ENCODE results near the gene PCBD1.

PCBD1 gene

GRCh38 chr10:70903262-70903921, 15.0 kb upstream of the PCBD1 start:
- H3K9ac ChIP-seq (ENCODE audit: low read length), result no peak overlapping the region
- no peak overlapping the region for H3K27ac ChIP-seq (ENCODE audit: low read length)
- TF ChIP-seq CTCF (IDR thresholded peaks at IDR 0.05; ENCODE audit: low read depth, low read length), result peak; percentile 71
- no peak for TF ChIP-seq EZH2phosphoT487 (IDR thresholded peaks at IDR 0.05; ENCODE audit: low read depth)
- no peak overlapping the region for H2AFZ ChIP-seq (ENCODE audit: low read depth, low read length)
- H3K79me2 ChIP-seq (ENCODE audit: low read length), result no peaks in the 10 kb centered on the region
- no peaks in the 10 kb centered on the region for H3K36me3 ChIP-seq (replicated peaks; ENCODE audit: low read depth, low read length)
- H3K4me1 ChIP-seq (ENCODE audit: low read length), result no peaks in the 10 kb centered on the region
- no peaks in the 10 kb centered on the region for H4K20me1 ChIP-seq (ENCODE audit: insufficient read depth, low read length)
- no peak overlapping the region for H3K4me3 ChIP-seq (ENCODE audit: low read length)
- H3K27me3 ChIP-seq (ENCODE audit: low read depth, low read length), result no peaks in the 10 kb centered on the region
- no peaks in the 10 kb centered on the region for H3K9me3 ChIP-seq (ENCODE audit: insufficient read depth, low read length)
- no peak overlapping the region for H3K4me2 ChIP-seq (ENCODE audit: low read length)

GRCh38 chr10:70902661-70903261, 14.4 kb upstream of the PCBD1 start:
- Histone ChIP-seq H2AFZ (ENCODE audit: low read depth, low read length) (no peak overlapping the region), H4K20me1 (ENCODE audit: insufficient read depth, low read length) (no peaks in the 10 kb centered on the region), H3K27ac (ENCODE audit: low read length) (no peak overlapping the region), H3K9me3 (ENCODE audit: insufficient read depth, low read length) (no peaks in the 10 kb centered on the region), H3K9ac (ENCODE audit: low read length) (no peak overlapping the region), H3K36me3 (replicated peaks; ENCODE audit: low read depth, low read length) (no peaks in the 10 kb centered on the region), H3K27me3 (ENCODE audit: low read depth, low read length) (no peaks in the 10 kb centered on the region), H3K4me2 (ENCODE audit: low read length) (no peak overlapping the region), H3K4me3 (ENCODE audit: low read length) (no peak overlapping the region), H3K4me1 (ENCODE audit: low read length) (no peaks in the 10 kb centered on the region), H3K79me2 (ENCODE audit: low read length) (no peaks in the 10 kb centered on the region)
- no peak for TF ChIP-seq EZH2phosphoT487 (IDR thresholded peaks at IDR 0.05; ENCODE audit: low read depth)
- TF ChIP-seq CTCF (IDR thresholded peaks at IDR 0.05; ENCODE audit: low read depth, low read length), result no peak

- H3K27ac ChIP-seq (ENCODE audit: low read length), result no peak overlapping the region
- no peak overlapping the region for H2AFZ ChIP-seq (ENCODE audit: low read depth, low read length)
- H3K27me3 ChIP-seq (ENCODE audit: low read depth, low read length), result no peaks in the 10 kb centered on the region
- H3K9ac ChIP-seq (ENCODE audit: low read length), result no peak overlapping the region
- H3K36me3 ChIP-seq (replicated peaks; ENCODE audit: low read depth, low read length), result no peaks in the 10 kb centered on the region
- no peak overlapping the region for H3K4me2 ChIP-seq (ENCODE audit: low read length)
- no peak overlapping the region for H3K4me3 ChIP-seq (ENCODE audit: low read length)
- H4K20me1 ChIP-seq (ENCODE audit: insufficient read depth, low read length), result no peaks in the 10 kb centered on the region
- TF ChIP-seq EZH2phosphoT487 (IDR thresholded peaks at IDR 0.05; ENCODE audit: low read depth), result no peak
- no peak for TF ChIP-seq CTCF (IDR thresholded peaks at IDR 0.05; ENCODE audit: low read depth, low read length)
- no peaks in the 10 kb centered on the region for H3K79me2 ChIP-seq (ENCODE audit: low read length)
- H3K9me3 ChIP-seq (ENCODE audit: insufficient read depth, low read length), result no peaks in the 10 kb centered on the region
- H3K4me1 ChIP-seq (ENCODE audit: low read length), result no peaks in the 10 kb centered on the region
These were observed 13.0 kb upstream of the PCBD1 start for GRCh38 chr10:70901276-70901878.

GRCh38 chr10:70899096-70899495, 10.7 kb upstream of the PCBD1 start:
- H3K9me3 ChIP-seq (ENCODE audit: insufficient read depth, low read length), result no peaks in the 10 kb centered on the region
- H4K20me1 ChIP-seq (ENCODE audit: insufficient read depth, low read length), result no peaks in the 10 kb centered on the region
- H2AFZ ChIP-seq (ENCODE audit: low read depth, low read length), result no peak overlapping the region
- H3K27me3 ChIP-seq (ENCODE audit: low read depth, low read length), result no peaks in the 10 kb centered on the region
- H3K79me2 ChIP-seq (ENCODE audit: low read length), result no peaks in the 10 kb centered on the region
- no peaks in the 10 kb centered on the region for H3K4me1 ChIP-seq (ENCODE audit: low read length)
- H3K36me3 ChIP-seq (replicated peaks; ENCODE audit: low read depth, low read length), result no peaks in the 10 kb centered on the region
- no peak overlapping the region for H3K4me2 ChIP-seq (ENCODE audit: low read length)
- no peak overlapping the region for H3K4me3 ChIP-seq (ENCODE audit: low read length)
- TF ChIP-seq EZH2phosphoT487 (IDR thresholded peaks at IDR 0.05; ENCODE audit: low read depth), result no peak
- TF ChIP-seq CTCF (IDR thresholded peaks at IDR 0.05; ENCODE audit: low read depth, low read length), result no peak
- no peak overlapping the region for H3K9ac ChIP-seq (ENCODE audit: low read length)
- no peak overlapping the region for H3K27ac ChIP-seq (ENCODE audit: low read length)
